Neural crest cell (in vitro differentiated cells): Measurements from ENCODE around the gene TRIP13. TPM values are rescaled to one million over a fixed set of nuclear protein-coding genes. Genes with fewer than 3 reads are reported as not detected.

Source experiments
- DNase-seq: peaks from one replicate; pipeline ENCODE4 v3.0.0; 2021; ENCODE audit warnings: low read depth, mixed read lengths, low spot score
- H3K27ac Mint-ChIP-seq: one replicate; pipeline ENCODE4 v1.8.0; 2021; ENCODE audit warnings: mild to moderate bottlenecking, mixed read lengths; ENCODE audit not compliant: unreplicated experiment
- H3K27me3 Mint-ChIP-seq: 2 replicates; pipeline ENCODE4 v1.8.0; 2021; ENCODE audit warnings: low read depth, mild to moderate bottlenecking, mixed read lengths
- H3K36me3 Mint-ChIP-seq: 2 replicates; pipeline ENCODE4 v1.8.0; 2021; ENCODE audit warnings: low read depth, mild to moderate bottlenecking, mixed read lengths
- H3K4me1 Mint-ChIP-seq: 2 replicates; pipeline ENCODE4 v1.8.0; 2021; ENCODE audit warnings: mixed read lengths
- H3K4me3 Mint-ChIP-seq: one replicate; pipeline ENCODE4 v1.8.0; 2021; ENCODE audit warnings: mild to moderate bottlenecking, mixed read lengths
- H3K9me3 Mint-ChIP-seq: 2 replicates; pipeline ENCODE4 v1.8.0; 2021; ENCODE audit warnings: mixed read lengths
- CTCF ChIP-seq: fragments of 200-600 bp; sonication (generic); conservative IDR thresholded peaks from 2 replicates; pipeline ENCODE4 v1.5.0; 2021; ENCODE audit warnings: antibody characterized with exemption, mild to moderate bottlenecking
- total RNA-seq: library from RNA; stranded (reverse); gene quantifications from 2 replicates; pipeline ENCODE4 v1.2.1, GENCODE V29; 2021

TRIP13 gene
- total RNA-seq, 1 donor from 2014 or later, result 32.6 TPM

GRCh38 chr5:855771-856530, 36.7 kb upstream of the TRIP13 start:
- Mint-ChIP-seq H3K9me3 (no peaks in the 10 kb centered on the region), H3K4me1 (no peaks in the 10 kb centered on the region), H3K27me3 (peaks cover 13% of the 10 kb centered on the region), H3K27ac (no peak overlapping the region), H3K36me3 (no peaks in the 10 kb centered on the region), H3K4me3 (no peak overlapping the region)
- TF ChIP-seq CTCF, result no peak
- DNase-seq, result no peak

GRCh38 chr5:856531-857425, 35.9 kb upstream of the TRIP13 start:
- no peak for DNase-seq
- no peak for TF ChIP-seq CTCF
- H3K4me3 Mint-ChIP-seq, result no peak overlapping the region

GRCh38 chr5:858726-859125, 34.0 kb upstream of the TRIP13 start:
- H3K27me3 Mint-ChIP-seq, result peaks cover 2% of the 10 kb centered on the region
- H3K4me1 Mint-ChIP-seq, result no peaks in the 10 kb centered on the region
- no peak for DNase-seq
- H3K9me3 Mint-ChIP-seq, result no peaks in the 10 kb centered on the region
- peak overlapping the region; percentile 34 for H3K4me3 Mint-ChIP-seq
- no peak overlapping the region for H3K27ac Mint-ChIP-seq
- H3K36me3 Mint-ChIP-seq, result no peaks in the 10 kb centered on the region
- no peak for TF ChIP-seq CTCF

More at GRCh38 chr5:856531-857425, 35.9 kb upstream of the TRIP13 start:
- Mint-ChIP-seq H3K9me3 (no peaks in the 10 kb centered on the region), H3K27me3 (peaks cover 8% of the 10 kb centered on the region), H3K27ac (no peak overlapping the region), H3K4me1 (no peaks in the 10 kb centered on the region), H3K36me3 (no peaks in the 10 kb centered on the region)

- Mint-ChIP-seq H3K9me3 (no peaks in the 10 kb centered on the region), H3K27me3 (peaks cover 2% of the 10 kb centered on the region), H3K36me3 (no peaks in the 10 kb centered on the region), H3K27ac (peak overlapping the region; percentile 67), H3K4me3 (no peak overlapping the region), H3K4me1 (no peaks in the 10 kb centered on the region)
- TF ChIP-seq CTCF, result no peak
- no peak for DNase-seq
These were observed 33.3 kb upstream of the TRIP13 start for GRCh38 chr5:859391-859790.

- peak overlapping the region; percentile 19 for H3K27ac Mint-ChIP-seq
- H3K36me3 Mint-ChIP-seq, result no peaks in the 10 kb centered on the region
- TF ChIP-seq CTCF, result no peak
- H3K27me3 Mint-ChIP-seq, result peaks cover 2% of the 10 kb centered on the region
- H3K4me3 Mint-ChIP-seq, result no peak overlapping the region
- H3K4me1 Mint-ChIP-seq, result no peaks in the 10 kb centered on the region
- DNase-seq, result no peak
- no peaks in the 10 kb centered on the region for H3K9me3 Mint-ChIP-seq
These were observed 32.8 kb upstream of the TRIP13 start for GRCh38 chr5:859798-860296.
